HG03439 (cell line): ENCODE data around the gene IPCEF1.
A peak's percentile ranks its signal among the peaks of the same experiment; 100 is the strongest.

Experiments used
- ATAC-seq: cut with Tn5 transposase; IDR thresholded peaks from one replicate; pipeline ENCODE4 v1.9.1; 2021; ENCODE audit warnings: mild to moderate bottlenecking, moderate library complexity; ENCODE audit not compliant: unreplicated experiment

The IPCEF1 gene

GRCh38 chr6:154170106-154170505, 186.5 kb downstream of the IPCEF1 start:
- no peak for ATAC-seq

- ATAC-seq, result no peak
These were observed 187.3 kb downstream of the IPCEF1 start for GRCh38 chr6:154169193-154169847.

DNA sequence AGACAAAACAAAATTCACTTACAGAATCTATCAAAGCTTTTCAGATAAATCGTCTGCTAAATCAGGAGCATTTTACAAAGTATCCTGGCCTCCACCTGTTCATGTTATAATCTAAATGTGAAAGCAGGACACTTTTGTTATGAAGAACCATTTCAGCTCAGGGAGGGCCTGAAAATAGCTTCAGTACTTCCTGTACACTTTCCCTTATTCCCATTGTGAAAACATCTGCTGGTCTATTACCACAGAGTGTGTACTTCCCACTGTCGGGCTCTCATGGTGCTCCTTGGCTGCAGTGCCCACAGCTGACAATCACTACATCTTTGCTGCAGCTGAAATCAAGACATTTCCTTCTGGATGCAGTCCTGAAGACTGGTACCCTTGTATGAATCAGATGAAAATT, 189.5 kb downstream of the IPCEF1 start:
- ATAC-seq, result no peak

GRCh38 chr6:154166140-154166539, 190.5 kb downstream of the IPCEF1 start:
- ATAC-seq, result no peak

GRCh38 chr6:154165478-154165877, 191.1 kb downstream of the IPCEF1 start:
- ATAC-seq, result no peak

DNA sequence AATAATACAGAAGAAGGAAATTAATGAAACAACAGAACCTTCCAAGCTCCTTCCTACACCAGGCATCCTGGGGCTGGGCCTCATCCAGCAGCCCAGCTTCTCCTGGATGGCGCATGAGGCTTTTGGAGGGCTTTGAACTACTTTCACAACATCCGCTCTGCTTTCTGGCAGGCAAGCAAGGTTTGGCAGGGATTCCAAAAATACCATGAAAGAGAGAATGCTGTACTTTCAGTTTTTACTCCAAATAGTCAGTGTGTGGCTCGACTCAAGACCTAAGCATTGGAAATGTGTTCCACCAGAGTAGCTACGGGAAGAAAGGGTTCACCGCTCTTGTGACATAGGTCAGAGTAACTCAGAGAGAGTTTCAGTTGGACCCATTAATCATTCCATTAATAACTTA, 192.2 kb downstream of the IPCEF1 start:
- no peak for ATAC-seq

GRCh38 chr6:154161689-154162088, 194.9 kb downstream of the IPCEF1 start:
- peak; percentile 61 for ATAC-seq

- ATAC-seq, result no peak
These were observed 197.5 kb downstream of the IPCEF1 start for GRCh38 chr6:154159126-154159525.

DNA sequence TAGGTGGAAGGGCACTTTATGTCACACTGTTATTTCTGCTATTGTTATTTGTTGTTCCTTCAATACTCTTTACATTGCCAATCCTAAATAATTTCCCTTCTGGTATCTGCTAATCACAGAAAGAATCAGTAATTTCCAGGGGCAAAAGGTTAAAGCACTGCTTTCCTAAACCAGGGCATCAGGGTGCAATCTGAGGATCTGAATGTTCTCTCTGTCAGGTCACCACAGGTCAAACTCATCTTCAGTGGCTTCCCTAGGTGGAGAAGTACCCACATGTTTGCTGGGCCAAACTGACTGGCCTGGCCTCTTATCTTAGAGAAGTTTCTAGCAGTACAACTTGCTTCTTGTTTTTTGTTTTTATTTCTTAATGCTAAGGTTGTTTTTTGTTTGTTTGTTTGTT, 198.9 kb downstream of the IPCEF1 start:
- no peak for ATAC-seq

DNA sequence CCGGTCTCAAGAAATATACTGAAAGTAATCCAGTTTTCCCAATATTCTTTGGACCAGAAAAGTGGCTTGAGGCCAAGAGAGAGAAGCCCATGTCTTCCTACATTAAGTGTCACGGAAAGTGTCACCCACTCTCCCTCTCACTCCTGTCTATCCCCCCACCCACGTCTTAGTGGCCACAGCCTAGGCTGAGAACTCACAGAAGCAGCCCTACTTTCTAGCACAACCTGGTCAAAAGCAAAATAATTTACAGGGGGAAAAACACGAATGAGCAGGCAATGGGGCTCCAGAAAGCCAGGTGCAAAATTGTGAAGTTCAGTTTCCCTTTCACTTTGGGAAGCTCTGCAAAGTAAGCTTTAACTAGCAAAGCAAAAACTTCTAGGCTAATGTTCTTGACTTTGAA, 199.5 kb downstream of the IPCEF1 start:
- peak; percentile 51 for ATAC-seq

- ATAC-seq, result peak; percentile 58
These were observed 200.3 kb downstream of the IPCEF1 start for GRCh38 chr6:154156135-154156896.

DNA sequence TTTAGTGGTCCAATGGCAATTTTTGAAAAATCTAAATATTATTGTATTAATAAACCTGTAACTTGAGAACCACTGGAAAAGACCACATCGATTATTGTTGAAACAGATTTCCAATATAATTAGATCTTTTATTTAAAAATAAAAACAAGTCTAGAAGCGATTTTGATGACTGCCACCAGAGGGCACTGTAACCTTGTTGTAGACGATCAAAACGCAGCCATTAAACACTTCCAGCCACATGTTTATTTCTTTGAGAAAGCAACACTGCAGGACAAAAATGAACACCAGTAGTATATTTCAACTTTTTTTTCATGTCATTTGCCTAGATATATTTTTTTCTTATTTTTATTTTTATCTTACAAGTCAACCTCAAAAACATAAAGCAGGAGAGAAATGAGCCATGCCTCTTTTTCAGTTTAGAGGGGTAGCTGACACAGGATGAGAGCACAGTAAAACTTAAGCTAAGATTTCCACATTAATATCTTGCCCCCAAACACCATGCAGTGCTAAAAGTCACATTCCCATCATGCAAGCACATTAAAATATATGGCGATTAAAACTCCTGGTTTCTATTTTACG, 202.1 kb downstream of the IPCEF1 start:
- no peak for ATAC-seq

DNA sequence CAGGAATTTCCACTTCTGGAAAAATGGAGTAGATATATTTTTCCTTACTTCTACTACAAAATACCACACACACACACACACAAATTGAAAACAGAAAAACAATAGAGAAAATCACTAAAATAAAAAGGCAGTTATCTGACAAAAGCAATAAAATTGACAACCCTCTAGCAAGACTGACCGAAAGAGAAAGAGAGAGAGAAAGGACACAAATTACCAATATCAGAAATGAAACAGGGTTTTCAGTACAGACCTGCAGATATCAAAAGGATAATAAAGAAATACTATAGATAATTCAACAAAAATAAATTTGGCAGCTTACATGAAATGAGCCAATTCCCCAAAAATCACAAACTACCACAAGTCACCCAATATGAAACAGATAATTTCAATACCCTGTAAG, 212.8 kb downstream of the IPCEF1 start:
- no peak for ATAC-seq

GRCh38 chr6:154140743-154141142, 215.9 kb downstream of the IPCEF1 start:
- no peak for ATAC-seq

DNA sequence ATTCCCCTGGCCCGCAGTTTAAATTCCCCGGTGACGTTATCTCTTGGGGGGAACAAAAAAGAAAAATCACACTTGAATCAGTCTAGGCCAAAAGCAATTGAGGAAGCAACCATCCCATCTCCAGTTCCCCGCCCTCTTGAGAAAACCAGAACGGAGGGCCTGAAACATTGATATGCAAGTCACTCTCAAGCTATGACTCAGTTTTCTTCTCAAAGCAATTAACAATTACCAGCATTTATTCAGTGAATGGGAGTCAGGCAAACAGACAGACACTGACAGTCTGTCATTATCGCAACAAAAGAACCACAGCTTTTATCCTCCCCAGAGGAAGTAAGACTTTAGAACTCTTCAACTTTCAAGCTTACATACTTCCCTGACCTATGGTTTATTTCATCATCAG, 216.7 kb downstream of the IPCEF1 start:
- no peak for ATAC-seq

- no peak for ATAC-seq
These were observed 217.8 kb downstream of the IPCEF1 start for GRCh38 chr6:154138793-154139192.

- no peak for ATAC-seq
These were observed 222.0 kb downstream of the IPCEF1 start for GRCh38 chr6:154134471-154135147.

- no peak for ATAC-seq
These were observed 228.9 kb downstream of the IPCEF1 start for GRCh38 chr6:154127657-154128056.

- ATAC-seq, result no peak
These were observed 231.2 kb downstream of the IPCEF1 start for GRCh38 chr6:154125421-154125820.

GRCh38 chr6:154123155-154123956, 233.2 kb downstream of the IPCEF1 start:
- no peak for ATAC-seq
